LoVo (cell line): ENCODE results near the gene ELOVL6.
"Not testable (repeated sequence)": the region's sequence is repeated elsewhere in the genome, so short reads cannot be mapped to it uniquely, and the experiment has no call there.

Source experiments
- DNase-seq: peaks from one replicate; pipeline ENCODE4 v3.0.0-alpha.2; 2016; ENCODE audit warnings: low spot score

Gene ELOVL6, protein sequence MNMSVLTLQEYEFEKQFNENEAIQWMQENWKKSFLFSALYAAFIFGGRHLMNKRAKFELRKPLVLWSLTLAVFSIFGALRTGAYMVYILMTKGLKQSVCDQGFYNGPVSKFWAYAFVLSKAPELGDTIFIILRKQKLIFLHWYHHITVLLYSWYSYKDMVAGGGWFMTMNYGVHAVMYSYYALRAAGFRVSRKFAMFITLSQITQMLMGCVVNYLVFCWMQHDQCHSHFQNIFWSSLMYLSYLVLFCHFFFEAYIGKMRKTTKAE

DNA sequence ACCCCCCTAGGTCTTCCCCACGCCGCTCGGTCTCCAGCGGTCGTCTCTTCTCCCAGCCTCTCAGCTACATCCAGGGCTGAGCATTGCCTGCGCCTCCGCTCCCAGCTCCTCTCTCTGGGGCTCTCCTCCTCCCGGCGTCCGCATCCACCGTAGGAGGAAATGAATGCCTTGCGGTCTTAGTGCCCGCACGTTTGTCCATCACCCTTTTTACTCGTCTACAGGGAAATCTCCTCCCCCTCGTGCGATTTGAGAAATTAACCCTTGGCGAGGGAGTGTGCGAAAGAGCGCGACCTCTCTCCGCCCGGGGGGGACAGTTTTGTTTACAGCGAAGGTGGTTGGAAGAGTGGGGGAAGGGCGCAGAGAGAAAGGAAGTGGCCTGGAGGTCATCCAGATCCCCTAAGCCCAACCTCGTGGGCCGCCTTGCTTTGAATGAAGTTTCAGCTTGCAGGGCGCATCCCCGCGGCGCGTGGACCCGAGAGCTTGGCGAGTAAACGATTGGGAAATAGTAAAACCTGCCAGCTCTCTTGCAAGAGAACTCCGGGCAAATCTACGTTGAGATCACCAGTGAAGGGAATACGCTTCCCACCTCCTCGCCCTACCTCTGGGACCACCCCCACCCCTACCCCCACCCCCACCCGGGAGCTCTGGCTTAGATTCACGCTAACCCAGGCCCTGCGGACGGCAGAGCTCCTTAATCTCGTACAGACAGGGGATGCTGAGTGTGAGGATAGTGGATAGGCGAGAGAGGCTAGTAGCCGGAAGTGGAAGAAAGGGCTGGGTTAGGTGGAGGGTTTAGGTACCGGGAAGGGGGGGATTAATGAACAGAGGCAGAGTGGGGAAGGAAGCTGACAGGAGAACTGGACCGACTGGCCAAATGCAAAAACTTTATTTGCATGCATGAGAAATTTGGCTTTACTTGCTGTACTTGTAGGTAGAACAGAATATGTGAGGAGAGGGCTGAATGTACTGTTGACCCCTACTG is at the start of gene ELOVL6:
ELOVL6 (minus strand) TSS at position 181 of the 982 bp plus-strand sequence. CDS start 280 bp downstream, outside the sequence.
- DNase-seq, result peak; percentile 52

- DNase-seq, result no peak
These were observed 49.7 kb upstream of the ELOVL6 start for GRCh38 chr4:110248100-110248499.

DNA sequence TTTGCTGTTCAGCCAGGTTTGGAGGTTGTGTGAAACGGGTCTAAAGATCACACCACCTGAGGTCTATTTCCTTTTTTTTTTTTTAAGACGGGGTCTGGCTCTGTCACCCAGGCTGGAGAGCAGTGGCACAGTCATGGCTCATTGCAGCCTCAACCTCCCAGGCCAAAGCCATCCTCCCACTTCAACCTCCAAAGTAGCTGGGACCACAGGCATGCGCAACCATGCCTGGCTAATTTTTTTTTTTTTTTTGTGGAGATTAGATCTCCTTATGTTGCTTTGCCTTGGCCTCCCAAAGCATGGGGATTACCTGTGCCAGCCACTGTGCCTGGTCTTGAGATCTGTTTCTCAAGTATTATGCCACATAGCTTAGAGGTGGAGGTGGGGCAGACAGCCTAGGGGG is 49.2 kb upstream of the ELOVL6 start:
- DNase-seq, result no peak

GRCh38 chr4:110245577-110245976 is 47.2 kb upstream of the ELOVL6 start:
- DNase-seq, result peak; percentile 14

- no peak for DNase-seq
These were observed 37.9 kb upstream of the ELOVL6 start for GRCh38 chr4:110236324-110236723.

DNA sequence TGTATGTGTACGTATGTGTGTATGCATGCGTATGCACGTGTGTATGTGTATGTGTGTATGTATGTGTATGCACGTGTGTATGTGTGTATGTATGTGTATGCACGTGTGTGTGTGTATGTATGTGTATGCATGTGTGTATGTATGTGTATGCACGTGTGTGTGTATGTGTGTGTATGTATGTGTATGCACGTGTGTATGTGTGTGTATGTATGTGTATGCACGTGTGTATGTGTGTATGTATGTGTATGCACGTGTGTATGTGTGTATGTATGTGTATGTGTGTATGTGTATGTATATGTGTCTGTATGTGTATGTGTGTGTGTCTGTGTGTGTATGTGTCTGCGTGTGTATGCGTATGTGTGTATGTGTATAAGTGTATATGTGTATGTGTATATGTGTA is 35.2 kb upstream of the ELOVL6 start:
- DNase-seq, result not testable (repeated sequence)

- DNase-seq, result no peak
These were observed 33.5 kb upstream of the ELOVL6 start for GRCh38 chr4:110231869-110232268.

DNA sequence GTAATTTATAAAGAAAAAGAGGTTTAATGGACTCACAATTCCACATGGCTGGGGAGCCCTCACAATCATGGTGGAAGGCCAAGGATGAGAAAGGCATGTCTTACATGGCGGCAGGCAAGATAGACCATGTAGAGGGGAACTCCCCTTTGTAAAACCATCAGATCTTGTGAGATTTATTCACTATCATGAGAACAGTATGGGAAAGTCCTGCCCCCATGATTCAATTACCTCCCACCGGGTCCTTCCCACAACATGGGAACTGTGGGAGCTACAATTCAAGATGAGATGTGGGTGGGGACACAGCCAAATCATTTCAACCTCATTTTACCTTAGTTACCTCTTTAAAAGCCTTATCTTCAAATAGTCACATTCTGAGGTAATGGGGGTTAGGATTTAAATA is 30.9 kb upstream of the ELOVL6 start:
- DNase-seq, result no peak

- no peak for DNase-seq
These were observed 26.4 kb upstream of the ELOVL6 start for GRCh38 chr4:110224812-110225211.

- DNase-seq, result no peak
These were observed 25.7 kb upstream of the ELOVL6 start for GRCh38 chr4:110224142-110224541.

GRCh38 chr4:110218935-110219334 is 20.5 kb upstream of the ELOVL6 start:
- DNase-seq, result not testable (repeated sequence)

DNA sequence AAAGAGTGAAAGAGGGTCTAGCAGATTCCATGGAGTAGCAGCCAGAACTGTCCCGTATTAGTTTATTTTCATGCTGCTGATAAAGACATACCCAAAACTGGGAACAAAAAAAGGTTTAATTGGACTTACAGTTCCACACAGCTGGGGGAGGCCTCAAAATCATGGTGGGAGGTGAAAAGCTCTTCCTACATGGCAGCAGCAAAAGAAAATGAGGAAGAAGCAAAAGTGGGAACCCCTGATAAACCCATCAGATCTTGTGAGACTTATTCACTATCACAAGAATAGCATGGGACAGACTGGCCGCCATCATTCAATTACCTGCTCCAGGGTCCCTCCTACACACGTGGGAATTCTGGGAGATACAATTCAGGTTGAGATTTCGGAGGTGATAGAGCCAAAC is 18.8 kb upstream of the ELOVL6 start:
- DNase-seq, result not testable (repeated sequence)

DNA sequence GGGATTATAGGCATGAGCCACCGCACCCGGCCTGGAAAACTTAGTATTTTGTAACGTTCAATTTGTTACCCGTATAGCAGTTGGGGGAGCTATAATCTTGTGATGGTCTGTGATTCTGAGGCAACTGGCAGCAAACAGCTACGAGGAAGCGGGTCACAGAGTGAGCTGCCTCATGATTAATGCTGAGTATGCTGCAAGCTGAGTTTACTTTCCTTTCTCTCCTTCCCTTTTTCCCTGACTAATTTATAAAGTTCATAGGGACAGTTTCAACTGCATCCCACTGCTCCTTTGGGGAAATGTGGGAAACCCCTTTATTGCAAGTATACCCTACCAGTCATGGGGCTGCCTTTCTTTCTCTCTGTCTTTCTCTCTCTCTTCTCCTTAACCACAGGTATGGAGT is 17.7 kb upstream of the ELOVL6 start:
- DNase-seq, result no peak

DNA sequence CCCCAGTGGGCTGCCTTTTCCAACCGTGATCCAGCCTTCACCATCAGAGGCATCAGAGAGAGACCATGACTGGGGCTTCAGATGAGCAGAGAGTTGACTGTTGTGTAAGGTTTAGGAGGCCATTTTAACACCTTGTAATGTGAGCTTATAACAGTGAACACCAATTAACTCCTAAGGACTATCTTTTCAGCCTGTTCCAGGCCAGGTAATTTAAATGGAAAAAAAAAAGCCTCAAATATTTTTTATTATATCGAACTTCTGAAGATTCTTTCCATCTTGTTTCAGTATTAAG is 13.3 kb upstream of the ELOVL6 start:
- no peak for DNase-seq

GRCh38 chr4:110211007-110211769 is 12.8 kb upstream of the ELOVL6 start:
- DNase-seq, result peak; percentile 54

- DNase-seq, result no peak
These were observed 10.0 kb upstream of the ELOVL6 start for GRCh38 chr4:110208419-110208818.

- DNase-seq, result no peak
These were observed 8.8 kb upstream of the ELOVL6 start for GRCh38 chr4:110207233-110207632.

DNA sequence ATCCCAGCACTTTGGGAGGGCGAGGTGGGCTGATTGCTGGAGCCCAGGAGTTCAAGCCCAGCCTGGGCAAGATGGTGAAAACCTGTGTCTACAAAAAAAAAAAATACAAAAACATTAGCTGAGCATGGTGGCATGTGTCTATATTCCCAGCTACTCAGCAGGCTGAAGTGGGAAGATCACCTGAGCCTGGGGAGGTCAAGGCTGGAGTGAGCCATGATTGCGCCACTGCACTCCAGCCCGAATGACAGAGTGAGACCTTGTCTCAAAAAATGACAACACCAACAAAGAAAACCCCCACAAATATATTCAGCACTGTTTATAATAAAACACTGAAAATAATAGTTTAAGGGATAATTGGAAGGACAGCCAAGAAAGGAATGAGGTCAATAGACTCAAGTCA is 3.6 kb upstream of the ELOVL6 start:
- DNase-seq, result no peak

DNA sequence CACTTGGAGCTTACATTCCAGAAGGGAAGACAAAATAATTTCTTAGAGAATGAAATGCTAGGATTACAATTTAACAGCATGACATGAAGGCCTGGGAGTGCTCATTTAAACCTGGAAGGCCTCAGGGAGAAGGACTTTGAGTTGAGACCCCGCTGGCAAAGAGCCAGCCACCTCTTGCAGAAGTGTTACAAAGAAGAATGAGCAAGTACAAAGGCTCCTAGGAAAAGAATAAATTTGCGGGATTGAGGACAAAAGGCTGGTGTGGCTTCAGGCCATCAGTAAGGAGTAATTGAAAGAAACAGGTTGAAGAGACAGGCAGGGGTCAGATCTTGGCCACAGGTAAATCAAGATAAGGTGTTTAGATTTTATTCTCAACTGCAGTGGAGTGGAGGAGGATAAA is 3.1 kb upstream of the ELOVL6 start:
- DNase-seq, result no peak

- no peak for DNase-seq
These were observed 2.3 kb upstream of the ELOVL6 start for GRCh38 chr4:110200689-110201088.

DNA sequence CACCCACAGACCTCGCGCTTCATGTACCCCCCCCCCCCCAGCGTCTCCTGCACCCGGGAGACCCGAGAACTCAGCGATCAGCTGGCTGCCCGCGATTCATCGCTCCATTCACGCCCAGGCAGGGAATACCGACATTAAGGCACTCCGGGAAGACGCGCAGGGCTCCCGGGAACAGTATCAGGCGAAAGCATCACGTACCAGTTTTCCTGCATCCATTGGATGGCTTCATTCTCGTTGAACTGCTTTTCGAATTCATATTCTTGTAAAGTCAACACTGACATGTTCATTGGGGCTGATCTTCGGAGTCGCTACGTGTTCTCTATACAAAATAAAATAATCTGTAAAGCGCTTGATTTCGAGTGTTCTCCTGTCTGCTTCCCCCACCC is 373 bp downstream of the ELOVL6 start:
- DNase-seq, result peak; percentile 2

DNA sequence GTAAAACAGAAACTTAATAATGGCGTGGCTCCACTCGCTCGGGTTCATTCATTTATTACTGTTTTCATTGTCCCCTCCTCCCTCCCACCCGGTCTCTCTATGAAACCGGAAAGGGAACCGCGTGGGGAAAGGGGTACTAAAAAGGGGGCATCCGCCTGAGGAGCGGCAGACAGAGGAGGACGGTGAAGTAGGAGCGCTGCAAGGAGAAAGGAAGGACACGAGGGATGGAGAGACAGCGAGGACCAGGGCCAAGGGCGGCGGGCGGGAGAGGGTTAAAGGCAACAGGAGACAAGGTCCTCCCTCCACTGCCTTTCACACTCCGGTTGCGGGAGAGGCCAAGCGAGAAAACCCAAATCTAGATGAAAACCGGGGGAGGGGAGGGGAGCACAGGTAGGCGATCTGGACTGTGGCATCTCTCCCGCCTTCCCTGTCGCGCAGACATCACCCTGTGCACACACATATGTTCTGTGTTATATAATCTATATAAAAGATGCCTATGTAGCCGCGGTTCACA is 829 bp downstream of the ELOVL6 start:
- DNase-seq, result peak; percentile 28
